Measurements from ENCODE around the gene RNASEH1.

Gene RNASEH1

DNA sequence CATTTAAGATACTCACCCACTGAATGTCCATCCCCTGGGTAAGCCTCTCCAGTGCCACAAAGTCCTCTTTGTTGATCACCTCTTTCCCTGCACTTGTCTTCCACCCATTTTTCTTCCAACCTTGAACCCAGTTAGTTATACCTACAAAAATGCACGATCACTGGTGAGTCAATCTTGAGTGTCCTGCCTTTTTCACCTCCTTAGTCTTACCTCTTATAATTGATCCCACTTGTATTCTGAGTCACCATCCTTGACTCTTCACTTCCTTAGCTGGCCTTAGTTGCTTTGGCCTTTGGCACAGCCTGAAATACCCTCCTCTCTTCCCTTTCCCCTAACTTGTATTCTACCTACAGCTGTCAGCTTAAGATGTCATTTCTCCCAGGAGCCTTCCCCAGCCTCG is 10.2 kb downstream of the RNASEH1 start:
- no peak for DNase-seq

DNA sequence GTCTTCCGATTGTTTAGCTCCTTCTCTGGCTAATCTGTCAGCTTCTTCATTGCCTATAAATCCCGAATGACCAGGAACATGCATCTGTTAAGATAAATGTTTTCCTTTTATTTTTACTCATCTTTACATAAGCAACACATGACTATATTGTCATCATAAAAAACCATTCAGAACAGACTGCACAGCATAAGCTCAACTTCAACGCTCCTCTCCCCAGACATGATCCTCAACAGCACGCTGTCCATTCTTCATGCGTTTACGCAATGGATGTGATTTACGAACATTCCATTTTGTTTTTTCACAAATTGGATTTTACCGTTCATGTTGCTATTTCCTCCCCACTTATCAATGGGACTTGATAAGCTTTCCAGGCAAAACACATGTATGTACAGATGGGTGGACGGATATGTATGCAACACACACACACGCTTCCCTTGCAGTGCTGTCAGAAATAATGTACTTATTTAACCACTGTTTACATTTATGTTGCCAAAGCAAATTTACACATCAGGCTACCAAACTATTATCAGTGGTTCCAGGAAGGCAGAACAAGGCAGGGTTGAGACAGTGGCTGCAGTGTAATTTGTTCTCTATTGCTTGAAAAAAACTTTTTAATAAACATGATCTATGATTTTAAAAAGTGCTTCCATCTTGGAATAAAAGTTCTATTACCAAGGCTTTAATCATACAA is 12.2 kb downstream of the RNASEH1 start:
- no peak for DNase-seq

DNA sequence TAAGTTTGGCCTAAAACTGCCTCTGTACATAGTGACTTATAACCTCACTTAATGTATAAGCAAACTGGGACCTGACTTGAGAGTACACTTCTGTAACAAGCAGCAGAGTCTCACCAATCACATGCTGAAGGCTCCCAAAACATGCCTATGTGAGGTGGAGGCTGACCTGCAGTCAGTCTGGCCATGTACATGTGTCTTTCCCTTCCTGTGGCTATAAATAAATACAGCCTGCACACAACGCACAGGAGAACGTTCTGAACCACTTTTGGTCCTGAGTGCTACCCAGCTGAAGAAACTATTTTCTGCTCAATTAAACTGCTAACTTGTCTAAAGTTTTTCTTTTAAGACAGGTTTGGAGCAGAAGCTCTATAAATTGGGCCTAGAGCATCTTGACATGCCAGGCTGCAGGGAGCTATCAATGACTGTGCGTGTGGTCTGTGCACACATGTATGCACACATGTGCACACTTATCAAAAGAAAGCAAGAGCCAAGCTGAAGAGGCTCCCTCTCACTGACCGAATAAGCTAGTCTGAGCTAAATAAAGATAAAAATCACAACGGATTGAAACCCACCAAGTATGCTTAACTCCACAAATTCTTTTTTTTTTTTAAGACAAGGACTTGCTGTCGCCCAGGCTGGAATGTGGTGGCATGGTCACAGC is 15.0 kb downstream of the RNASEH1 start:
- DNase-seq = no peak

DNA sequence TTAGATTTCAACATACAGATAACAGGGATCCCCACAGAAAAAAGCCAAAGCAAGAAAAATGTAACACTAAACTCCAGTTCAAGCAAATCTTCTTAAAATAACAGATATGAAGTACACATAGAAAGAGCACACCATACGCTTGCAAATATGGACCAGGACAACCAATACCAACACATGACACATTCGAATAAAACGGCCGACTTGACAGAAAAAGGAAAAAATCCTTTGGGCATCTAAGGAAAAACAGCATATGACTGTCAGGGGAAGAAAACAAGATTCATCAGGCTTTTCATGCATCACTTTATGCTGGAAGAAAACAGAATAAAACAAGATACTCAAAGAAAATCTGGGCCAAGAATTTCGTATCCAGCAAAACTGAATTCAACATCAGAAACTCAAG is 16.0 kb downstream of the RNASEH1 start:
- DNase-seq = no peak

DNA sequence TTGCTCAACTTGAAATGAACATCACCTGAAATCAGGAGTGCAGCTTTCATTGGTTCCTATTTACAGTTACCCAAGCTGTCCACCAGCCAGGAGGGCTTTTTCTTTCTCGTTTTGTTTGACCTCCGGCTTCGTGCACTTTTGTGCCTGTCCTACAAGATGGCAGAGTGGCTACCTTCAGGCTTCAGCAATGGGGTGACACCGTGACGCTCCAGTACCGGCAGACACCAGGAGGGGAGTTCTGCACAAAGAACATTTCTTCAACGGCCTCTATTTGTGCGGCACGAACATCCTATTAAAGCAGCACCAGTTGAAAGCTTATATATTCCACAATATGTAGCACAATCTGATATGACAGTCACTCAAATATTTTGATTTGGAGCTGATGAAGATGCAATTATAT is 18.3 kb downstream of the RNASEH1 start:
- DNase-seq = no peak

DNA sequence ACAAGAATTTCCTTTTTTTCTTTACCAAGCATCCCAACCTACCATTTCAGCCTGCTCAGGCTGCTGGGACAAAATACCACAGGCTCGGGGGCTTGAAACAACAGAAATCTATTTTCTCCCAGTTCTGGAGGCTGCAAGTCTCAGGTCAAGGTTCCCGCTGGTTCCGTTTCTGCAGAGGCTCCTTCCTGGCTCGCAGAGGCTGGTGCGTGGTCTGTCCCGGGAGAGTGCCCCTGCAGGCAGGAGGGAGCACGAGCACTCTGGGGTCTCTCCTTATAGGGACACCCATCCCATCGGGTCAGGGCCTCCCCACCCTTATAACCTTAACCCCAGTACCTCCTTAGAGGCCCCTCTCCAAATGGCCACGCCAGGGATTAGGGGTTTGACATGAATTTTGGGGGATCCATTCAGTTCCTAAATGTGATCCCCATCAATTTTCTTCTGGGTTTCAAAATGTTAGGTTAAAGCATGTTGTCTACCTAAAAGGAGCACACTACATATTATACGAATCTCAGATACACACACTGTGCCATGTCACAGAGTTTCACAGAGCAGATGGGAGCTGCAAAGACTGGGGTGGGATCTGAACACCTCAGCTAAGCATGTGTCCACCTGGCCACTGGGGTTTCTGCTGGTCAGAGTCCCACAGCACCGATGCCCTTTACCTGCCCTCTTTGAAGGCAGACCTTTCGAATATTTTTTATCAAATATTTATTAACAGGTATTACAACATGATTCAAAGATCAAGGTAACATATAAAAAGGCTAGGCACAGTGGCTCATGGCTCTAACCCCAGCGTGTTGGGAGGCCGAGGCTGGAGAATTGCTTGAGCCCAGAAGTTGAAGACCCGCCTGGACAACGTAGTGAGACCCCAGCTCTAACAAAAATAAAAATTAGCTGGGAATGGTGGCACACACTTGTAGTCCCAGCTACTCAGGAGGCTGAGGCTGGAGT is 21.2 kb downstream of the RNASEH1 start:
- peak; percentile 65 for DNase-seq

DNA sequence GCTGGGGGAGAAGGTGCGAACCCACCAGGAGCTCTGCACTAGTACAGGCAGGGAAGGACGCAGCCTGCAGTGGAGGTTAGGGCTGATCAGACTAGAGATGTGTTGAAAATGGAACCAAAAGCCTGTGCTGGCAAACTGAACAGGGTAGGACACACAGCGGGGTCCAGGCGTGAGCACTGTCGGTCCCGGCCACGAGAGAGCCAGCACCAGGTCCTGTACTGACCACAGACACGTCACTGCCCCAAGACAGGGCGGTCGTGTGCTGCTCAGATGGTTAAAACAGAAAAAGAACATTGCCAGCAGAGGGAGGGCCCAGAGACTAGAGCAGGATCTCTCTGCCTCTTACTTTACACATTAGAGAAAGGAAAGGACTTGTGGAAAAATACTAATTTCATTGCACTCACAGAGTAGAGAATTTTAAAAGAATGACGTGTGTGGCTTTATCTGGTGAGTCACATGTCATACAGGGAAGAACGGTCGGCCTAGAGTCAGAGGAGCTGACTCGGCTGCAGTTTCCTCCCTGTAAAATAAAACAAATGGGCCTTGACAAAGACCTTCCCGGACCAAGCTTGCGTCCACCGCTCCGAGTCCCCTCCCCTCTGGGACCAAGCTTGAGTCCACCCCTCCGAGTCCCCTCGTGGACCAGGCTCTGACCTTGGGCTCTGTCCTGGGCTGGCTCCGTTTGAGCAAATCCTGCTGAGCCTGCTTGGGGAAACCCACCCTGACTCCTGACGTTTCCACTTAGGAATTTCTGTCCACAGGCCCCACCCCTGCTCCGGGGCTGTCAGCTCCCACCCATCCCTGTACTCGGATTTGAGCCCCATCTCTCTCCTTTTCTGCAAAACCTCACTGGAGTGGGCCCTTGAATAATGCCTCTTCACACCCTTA is 22.1 kb downstream of the RNASEH1 start:
- DNase-seq = peak; percentile 89

DNA sequence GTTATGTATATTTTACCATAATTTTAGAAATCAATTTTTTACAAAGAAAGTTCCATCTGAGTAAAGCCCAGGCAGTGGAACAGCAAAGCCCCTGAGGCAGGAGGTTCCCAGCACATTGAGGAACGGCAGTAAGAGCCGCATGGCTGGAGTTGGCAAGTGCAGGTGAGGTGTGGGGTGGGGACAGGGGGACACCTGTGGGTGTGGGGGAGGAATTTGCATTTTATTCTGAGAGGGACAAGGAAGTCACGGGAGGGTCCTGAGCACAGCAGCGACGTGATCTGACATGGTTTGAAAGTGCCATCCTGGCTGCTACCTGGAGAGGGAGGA is 22.7 kb downstream of the RNASEH1 start:
- DNase-seq = no peak

DNA sequence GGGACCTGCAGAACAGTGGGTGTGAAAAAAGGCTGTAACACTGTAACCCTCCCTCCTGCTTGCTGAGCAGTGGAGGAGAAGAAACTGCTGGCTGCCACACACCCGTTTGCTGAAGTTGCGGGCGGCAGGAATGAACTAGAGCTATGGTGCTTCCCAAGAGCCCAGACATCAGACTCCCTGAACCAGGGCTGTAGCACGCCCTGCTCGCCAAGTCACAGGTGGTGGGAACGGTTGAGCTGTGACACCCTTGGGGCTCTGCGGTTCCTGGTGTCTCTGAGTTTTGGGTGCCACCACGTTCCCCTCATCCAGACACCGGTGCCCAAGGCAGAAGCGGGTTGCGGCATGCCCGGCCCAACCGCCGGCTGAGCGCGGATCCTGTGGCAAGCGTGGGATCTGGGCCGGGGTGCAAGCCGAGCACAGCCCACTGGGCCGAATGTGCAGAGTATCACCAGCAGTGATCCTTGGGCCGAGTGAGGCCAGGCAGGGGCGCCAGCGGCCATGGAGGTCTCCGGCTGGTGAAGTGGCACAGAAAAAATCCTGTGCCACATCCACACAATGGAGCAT is 23.8 kb downstream of the RNASEH1 start:
- no peak for DNase-seq

DNA sequence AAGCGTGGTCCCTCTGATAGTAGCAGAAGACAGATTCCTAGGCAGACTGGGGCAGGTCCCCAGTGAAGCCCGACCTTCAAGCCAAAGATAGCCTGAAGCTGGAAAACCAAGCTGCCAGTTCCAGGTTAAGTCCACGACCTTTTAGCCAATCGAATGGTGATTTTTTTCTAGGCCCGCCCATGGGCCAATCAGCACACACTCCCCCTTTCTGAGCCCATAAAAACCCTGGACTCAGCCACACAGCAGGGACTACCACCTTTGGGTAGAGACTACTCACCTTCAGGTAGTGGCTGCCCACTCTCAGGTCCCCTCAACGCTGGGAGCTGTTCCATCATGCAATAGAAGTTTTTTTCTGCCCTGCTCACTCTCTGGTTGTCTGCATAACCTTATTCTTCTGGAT is 24.3 kb downstream of the RNASEH1 start:
- DNase-seq = no peak

DNA sequence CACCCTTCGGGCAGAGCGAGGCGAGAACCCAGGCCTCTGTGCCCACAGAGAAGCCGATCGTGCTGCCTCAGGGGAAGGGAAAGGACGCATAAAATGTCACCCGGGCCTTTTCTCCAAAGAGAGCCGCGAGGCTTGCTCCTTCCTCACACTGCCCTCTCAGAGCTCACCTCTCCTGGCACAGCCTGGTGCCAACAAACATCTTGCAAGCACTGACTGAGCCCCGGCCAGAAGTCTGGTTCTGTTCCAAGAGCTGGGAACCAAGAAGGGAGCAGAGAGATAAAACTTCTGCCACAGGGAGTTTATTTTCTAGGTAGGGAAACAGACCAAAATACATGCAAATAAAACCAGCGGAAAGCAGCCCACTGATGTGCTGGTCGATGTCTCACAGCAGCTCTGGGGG is 25.2 kb downstream of the RNASEH1 start:
- no peak for DNase-seq

DNA sequence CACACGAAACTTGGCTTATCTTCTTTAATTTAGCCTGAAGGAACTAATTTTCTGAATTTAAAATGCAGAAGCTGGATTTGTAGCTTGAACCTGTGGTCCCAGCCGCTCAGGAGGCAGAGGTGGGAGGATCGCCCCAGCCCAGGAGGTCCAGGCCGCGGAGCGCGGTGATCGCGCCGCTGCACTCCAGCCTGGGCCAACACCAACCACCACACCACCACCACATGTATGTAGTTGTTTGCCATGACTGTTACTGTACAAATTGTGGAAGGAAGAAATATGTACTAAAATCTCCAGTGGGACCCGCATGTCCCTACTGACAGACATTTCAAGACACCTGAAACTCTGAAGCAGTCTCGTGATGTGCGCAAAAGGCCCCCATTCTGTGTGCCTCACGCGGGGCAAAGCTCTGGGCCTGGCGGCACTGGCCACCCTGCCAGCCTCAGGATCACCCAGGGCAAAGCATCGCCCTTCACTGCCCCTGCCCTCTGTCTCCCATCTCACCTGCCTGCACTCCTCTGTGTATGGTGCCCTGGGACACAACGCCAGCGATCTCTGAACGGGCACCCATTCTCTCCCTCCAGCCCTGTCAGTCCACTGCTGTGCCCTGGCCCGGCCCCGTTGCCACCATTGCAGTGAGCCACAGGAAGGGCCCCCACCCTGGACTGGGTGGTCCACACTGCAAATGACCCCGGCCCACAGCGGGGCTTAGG is 28.7 kb downstream of the RNASEH1 start:
- DNase-seq = no peak

DNA sequence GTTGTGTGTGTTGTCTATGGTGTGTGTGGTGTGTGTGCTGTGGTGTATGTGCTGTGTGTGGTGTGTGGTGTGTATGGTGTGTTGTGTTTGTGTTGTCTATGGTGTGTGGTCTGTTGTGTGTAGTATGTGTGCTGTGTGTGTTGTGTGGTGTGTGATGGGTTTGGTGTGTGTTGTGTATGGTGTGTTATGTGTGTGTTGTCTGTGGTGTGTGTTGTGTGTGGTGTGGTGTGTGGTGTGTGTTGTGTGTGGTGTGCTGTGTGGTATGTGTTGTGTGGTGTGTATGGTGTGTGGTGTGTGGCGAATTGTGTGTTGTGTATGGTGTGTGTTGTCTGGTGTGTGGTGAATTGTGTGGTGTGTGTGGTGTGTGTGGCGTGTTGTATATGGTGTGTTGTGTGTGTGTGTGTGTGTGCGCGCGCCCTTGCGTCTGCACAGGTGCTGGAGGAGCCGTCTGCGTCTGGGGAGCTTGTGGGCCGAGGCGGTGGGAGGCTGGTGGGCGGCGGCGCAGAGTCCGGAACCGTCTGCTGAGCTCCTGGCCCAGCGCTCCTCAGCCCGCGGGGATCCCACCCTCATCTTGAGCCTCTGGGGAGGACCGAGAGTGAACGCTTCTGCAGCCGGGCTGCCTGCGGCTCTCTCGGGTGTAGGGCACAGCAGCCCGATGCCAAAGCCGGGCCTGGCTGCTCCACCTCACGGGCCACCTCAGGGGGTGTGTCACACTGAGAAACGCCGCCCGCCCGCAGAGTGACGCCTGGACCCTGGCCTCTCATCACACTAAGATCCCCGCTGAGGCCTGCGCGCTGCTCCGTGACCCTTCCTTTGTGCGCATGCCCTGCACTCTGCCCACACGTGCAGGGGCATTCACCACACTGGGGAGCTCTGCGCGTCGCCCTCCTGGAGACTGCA is 30.0 kb downstream of the RNASEH1 start:
- DNase-seq = no peak

DNA sequence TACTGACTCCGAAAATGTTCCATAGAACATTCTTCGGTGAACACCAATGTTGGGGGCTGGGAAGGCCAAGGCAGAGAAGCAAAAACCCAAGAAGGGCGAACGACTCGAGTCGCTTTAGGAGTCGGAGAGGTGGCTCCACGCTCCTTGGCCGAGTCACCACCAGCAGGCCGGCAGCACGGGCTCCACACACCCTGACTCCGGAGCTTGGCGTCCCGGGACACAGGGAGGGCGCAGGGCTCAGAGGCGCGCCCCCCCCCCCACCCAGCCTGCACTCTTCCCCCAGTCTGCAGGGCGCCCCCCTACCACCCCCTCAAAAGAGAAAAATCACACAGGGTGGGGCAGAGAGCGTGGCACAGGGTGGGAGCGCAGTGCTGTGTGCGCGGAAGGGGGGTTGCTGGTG is 31.3 kb downstream of the RNASEH1 start:
- no peak for DNase-seq

DNA sequence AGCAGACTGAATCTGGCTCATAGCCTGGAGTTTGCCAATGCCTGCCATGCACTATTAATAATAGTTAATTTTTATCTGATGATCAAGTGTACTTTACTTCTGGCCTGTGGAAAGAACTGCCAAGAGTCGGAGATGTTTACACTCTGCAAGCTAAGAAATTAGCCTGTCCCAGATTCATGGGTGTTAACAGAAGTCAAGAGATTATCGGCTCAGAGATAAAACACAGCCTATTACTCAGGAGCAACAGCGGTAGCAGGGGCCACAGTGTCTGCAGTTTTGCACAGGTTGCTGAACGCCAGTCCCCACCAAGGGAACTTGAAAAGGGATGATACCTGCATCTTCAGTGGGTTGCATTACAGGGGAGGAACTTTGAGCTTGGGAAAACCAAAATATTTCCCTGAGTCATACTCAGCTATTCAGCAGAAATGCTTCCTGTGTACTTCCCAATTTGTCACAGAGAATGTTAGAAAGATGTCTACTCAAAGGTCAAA is 34.5 kb downstream of the RNASEH1 start:
- peak; percentile 31 for DNase-seq

DNA sequence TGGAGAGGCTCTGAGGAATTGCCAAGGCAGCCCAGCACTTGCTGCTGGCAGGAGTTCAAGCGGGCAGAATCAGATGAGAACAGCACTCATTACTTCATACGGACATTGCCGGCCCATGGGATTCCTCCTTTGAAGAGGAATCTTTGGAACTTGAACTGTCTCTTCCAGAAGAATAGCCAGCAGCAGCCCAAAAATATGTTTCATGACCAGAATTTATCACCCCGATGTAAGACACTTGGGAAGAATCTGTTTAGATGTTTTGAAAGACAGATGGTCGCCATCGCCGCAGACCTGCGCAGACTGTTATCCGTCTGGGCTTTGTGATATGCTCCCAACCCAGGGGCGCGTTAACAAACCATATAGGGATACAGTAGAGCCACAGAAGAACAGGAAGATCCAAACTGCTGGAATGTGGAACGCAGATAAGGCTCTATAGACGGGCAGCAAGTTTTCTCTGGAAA is 35.1 kb downstream of the RNASEH1 start:
- DNase-seq = peak; percentile 55

DNA sequence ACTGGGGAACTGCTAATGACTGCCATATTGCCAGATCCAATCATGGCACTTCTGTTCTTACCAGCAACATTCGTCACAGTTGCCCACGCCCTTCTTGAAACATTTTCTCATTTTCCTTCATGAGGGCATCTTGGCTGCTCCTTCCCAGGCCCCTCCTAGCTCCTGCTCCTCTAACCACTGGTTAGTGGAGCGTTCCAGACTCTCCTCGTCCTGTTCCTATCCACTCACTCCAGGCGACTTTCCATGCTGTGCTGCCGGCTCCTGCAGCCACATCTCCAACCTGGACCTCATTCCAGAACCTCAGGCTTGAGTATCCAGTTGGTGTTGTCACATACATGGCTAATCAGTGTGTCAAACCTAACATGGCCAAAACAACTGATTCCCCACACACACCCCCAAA is 37.5 kb downstream of the RNASEH1 start:
- DNase-seq = no peak

DNA sequence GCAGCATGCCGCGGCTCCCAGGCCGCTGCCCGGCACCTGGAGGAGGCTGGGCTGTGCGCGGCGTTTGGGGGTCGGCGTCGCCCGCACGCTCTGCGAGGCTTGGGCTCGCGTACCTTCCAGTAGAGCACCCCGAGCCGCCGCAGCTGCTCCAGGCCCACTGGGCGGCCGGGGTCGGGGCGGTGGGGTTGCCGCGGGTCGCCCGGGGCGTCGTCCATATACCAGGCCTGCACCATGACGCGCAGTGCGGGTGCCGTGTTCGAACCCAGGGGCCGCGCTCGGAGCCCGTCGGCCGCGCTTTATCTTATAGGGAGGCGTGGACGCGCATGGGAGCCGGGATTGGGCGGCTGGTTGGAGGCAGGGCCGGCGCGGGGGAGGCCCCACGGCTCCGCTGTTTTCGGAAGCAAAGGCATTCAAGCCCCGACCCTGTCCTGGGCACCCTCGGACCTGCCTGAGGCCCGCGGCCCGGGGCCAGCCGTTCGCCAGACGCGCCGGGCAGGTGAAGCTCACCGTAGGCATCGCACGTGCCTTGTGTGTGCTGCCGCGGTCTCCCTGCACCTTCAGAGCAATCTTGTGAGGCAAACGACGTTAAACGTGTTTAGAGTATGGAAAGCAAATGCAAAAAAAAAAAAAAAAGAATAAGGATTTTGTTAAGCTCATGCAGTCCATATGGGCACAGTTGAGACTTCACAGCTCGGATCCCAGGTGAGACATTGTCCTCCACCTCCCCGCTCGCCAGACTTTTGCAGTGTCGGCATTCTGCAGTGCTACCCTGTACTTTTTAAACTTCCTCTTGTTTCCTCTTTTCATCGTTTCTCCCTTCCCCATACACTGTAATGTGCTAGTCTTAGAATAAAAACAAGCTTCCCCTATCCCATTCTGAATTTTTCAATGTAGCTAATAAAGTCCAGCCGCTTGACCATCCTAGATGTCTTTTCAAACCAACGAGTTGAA is 38.6 kb downstream of the RNASEH1 start, which contains the start of gene ADI1:
ADI1 (minus strand) TSS at position 277 of the 951 bp plus-strand sequence; CDS start at position 233, 44 bp downstream.
- DNase-seq = peak; percentile 80
